OCI-LY7 (cell line): ENCODE results near the gene PRPF40B.

Source experiments
- CTCF ChIP-seq: fragments of 200-600 bp; sonication (generic); conservative IDR thresholded peaks from 2 replicates; pipeline ENCODE4 v1.5.1; 2014; ENCODE audit warnings: mild to moderate bottlenecking, antibody characterized with exemption, low read length, moderate library complexity, mixed read lengths
- EZH2phosphoT487 ChIP-seq: fragments of 200-600 bp; sonication (generic); IDR thresholded peaks from 2 replicates; pipeline ENCODE4 v1.6.1; 2018; ENCODE audit warnings: low read depth, borderline replicate concordance, mild to moderate bottlenecking, mixed run types, antibody characterized with exemption, low read length, moderate library complexity, mixed read lengths

- no peak for TF ChIP-seq CTCF
- TF ChIP-seq EZH2phosphoT487: no peak
Observed at GRCh38 chr12:49641748-49642369, 18.5 kb downstream of the PRPF40B start.
